Upper lobe of right lung (tissue), 1 donor: Measurements from ENCODE around the gene SLC25A3. TPM values are rescaled to one million over a fixed set of nuclear protein-coding genes. Genes with fewer than 3 reads are reported as not detected.
"Not testable (repeated sequence)": the region's sequence is repeated elsewhere in the genome, so short reads cannot be mapped to it uniquely, and the experiment has no call there.

Source experiments
- ATAC-seq: fragments of 200-7000 bp; cut with Tn5 transposase; one replicate; pipeline ENCODE4 v1.9.1; 2020; ENCODE audit warnings: mild to moderate bottlenecking, moderate library complexity
- DNase-seq: peaks from one replicate; pipeline ENCODE4 v3.0.0-alpha.2; 2020
- H3K27ac ChIP-seq: fragments of 200-600 bp; one replicate; pipeline ENCODE4 v1.8.0; 2022
- H3K27me3 ChIP-seq: fragments of 200-600 bp; one replicate; pipeline ENCODE4 v1.8.0; 2022; ENCODE audit warnings: mild to moderate bottlenecking
- H3K36me3 ChIP-seq: fragments of 200-600 bp; one replicate; pipeline ENCODE4 v1.8.0; 2022
- H3K4me1 ChIP-seq: fragments of 200-600 bp; one replicate; pipeline ENCODE4 v1.8.0; 2022
- H3K4me3 ChIP-seq: fragments of 200-600 bp; one replicate; pipeline ENCODE4 v1.8.0; 2022; ENCODE audit warnings: mild to moderate bottlenecking
- H3K9me3 ChIP-seq: fragments of 200-600 bp; one replicate; pipeline ENCODE4 v1.8.0; 2022
- CTCF ChIP-seq: fragments of 200-600 bp; IDR thresholded peaks from one replicate; pipeline ENCODE4 v1.8.0; 2022; ENCODE audit warnings: antibody characterized with exemption
- intact Hi-C: fragments of 100-400 bp; cut with DNase I; formaldehyde crosslinking; loops from one replicate; pipeline ENCODE4 v1.11.0; 2022
- total RNA-seq: library from RNA; stranded (reverse); fragmentation: NEBNext Ultra II Directional; extraction: Animal tissue kit (Norgen Biotek cat#: 25700); gene quantifications from one replicate; pipeline ENCODE4 v1.2.1, GENCODE V29; 2021
- donor health status: DM: no; HTN: yes; CAD: no; lungs with severe emphysema.

Gene SLC25A3
- total RNA-seq, 1 donor from 2014 or later = 355 TPM

GRCh38 chr12:98595243-98595988 is 1.9 kb downstream of the SLC25A3 start:
- Histone ChIP-seq H3K27ac (peak overlapping the region; percentile 20), H3K27me3 (no peaks in the 10 kb centered on the region), H3K36me3 (peaks cover 48% of the 10 kb centered on the region), H3K9me3 (no peaks in the 10 kb centered on the region), H3K4me3 (peak overlapping the region; percentile 98), H3K4me1 (peaks cover 18% of the 10 kb centered on the region)
- TF ChIP-seq CTCF = no peak
- DNase-seq (no peak), ATAC-seq (no peak)
- intact Hi-C loops = no loop called here

DNA sequence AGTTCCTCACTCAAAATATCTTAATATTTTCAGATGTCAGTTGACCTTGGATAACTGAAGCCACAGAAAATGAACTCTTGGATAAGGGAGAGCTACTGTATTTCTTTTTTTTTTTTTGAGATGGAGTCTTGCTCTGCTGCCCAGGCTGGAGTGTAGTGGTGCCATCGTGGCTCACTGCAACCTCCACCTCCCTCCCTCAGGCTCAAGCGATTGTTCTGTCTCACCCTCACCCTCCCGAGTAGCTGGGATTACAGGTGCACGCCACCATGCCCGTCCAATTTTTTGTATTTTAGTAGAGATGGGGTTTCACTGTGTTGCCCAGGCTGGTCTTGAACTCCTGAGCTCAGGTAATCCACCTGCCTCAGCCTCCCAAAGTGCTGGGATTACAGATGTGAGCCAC is 3.8 kb downstream of the SLC25A3 start:
- H3K4me3 ChIP-seq, H3K27ac ChIP-seq, H3K9me3 ChIP-seq, ATAC-seq, DNase-seq, intact Hi-C loops, H3K27me3 ChIP-seq: not testable (repeated sequence)
- peaks cover 18% of the 10 kb centered on the region for H3K4me1 ChIP-seq
- peaks cover 67% of the 10 kb centered on the region for H3K36me3 ChIP-seq

- intact Hi-C loops = no loop called here
- Histone ChIP-seq H3K4me1 (no peaks in the 10 kb centered on the region), H3K36me3 (peaks cover 83% of the 10 kb centered on the region)
These were observed 8.4 kb downstream of the SLC25A3 start for GRCh38 chr12:98601924-98602323.

GRCh38 chr12:98606359-98606988 is 13.0 kb downstream of the SLC25A3 start:
- ATAC-seq (peak; percentile 53), DNase-seq (no peak)
- TF ChIP-seq CTCF = peak; percentile 17
- no peak overlapping the region for H3K4me3 ChIP-seq
- intact Hi-C loops = no loop called here
- no peaks in the 10 kb centered on the region for H3K9me3 ChIP-seq
- no peak overlapping the region for H3K27ac ChIP-seq
- no peaks in the 10 kb centered on the region for H3K27me3 ChIP-seq
- no peaks in the 10 kb centered on the region for H3K4me1 ChIP-seq
- H3K36me3 ChIP-seq = peaks cover 37% of the 10 kb centered on the region

More at GRCh38 chr12:98601924-98602323, 8.4 kb downstream of the SLC25A3 start:
- no peak for TF ChIP-seq CTCF
- DNase-seq (no peak), ATAC-seq (no peak)
- H3K9me3 ChIP-seq = no peaks in the 10 kb centered on the region
- no peaks in the 10 kb centered on the region for H3K27me3 ChIP-seq
- no peak overlapping the region for H3K4me3 ChIP-seq
- H3K27ac ChIP-seq = no peak overlapping the region

- H3K27me3 ChIP-seq = no peaks in the 10 kb centered on the region
- TF ChIP-seq CTCF = no peak
- no peaks in the 10 kb centered on the region for H3K9me3 ChIP-seq
- H3K27ac ChIP-seq = no peak overlapping the region
- H3K4me3 ChIP-seq = no peak overlapping the region
- intact Hi-C loops = no loop called here
- H3K4me1 ChIP-seq = no peaks in the 10 kb centered on the region
- DNase-seq (no peak), ATAC-seq (no peak)
- H3K36me3 ChIP-seq = no peaks in the 10 kb centered on the region
These were observed 17.1 kb downstream of the SLC25A3 start for GRCh38 chr12:98610596-98610995.

GRCh38 chr12:98612696-98613334 is 19.3 kb downstream of the SLC25A3 start:
- no peaks in the 10 kb centered on the region for H3K27me3 ChIP-seq
- TF ChIP-seq CTCF = no peak
- H3K4me3 ChIP-seq = no peak overlapping the region
- H3K9me3 ChIP-seq = no peaks in the 10 kb centered on the region
- H3K27ac ChIP-seq = no peak overlapping the region
- ATAC-seq (peak; percentile 50), DNase-seq (no peak)
- intact Hi-C loops = no loop called here
- H3K36me3 ChIP-seq = no peaks in the 10 kb centered on the region
- H3K4me1 ChIP-seq = no peaks in the 10 kb centered on the region
